SK-N-SH treated with all-trans-retinoic acid at 6 μM for 48 hours (cell line): ENCODE measurements around the gene SAAL1.

Experiments
- CREB5 ChIP-seq: fragments of 250-450 bp; sonication (Bioruptor Pico); IDR thresholded peaks from 2 replicates; pipeline ENCODE4 v1.5.1; 2020; ENCODE audit warnings: low read depth, mild to moderate bottlenecking, moderate library complexity
- CSDC2 ChIP-seq: fragments of 250-450 bp; sonication (Bioruptor Pico); IDR thresholded peaks from 2 replicates; pipeline ENCODE4 v1.5.0; 2020; ENCODE audit warnings: mild to moderate bottlenecking, moderate library complexity
- ESRRG ChIP-seq: fragments of 250-450 bp; sonication (Bioruptor Pico); IDR thresholded peaks from 2 replicates; pipeline ENCODE4 v1.6.1; 2021; ENCODE audit warnings: mild to moderate bottlenecking
- OSR1 ChIP-seq: fragments of 250-450 bp; sonication (Bioruptor Pico); IDR thresholded peaks from 2 replicates; pipeline ENCODE4 v1.8.0; 2022; ENCODE audit warnings: moderate library complexity, mild to moderate bottlenecking, inconsistent platforms
- PATZ1 ChIP-seq: fragments of 250-450 bp; sonication (Bioruptor Pico); IDR thresholded peaks from 2 replicates; pipeline ENCODE4 v1.8.0; 2020; ENCODE audit warnings: mild to moderate bottlenecking, moderate library complexity, borderline replicate concordance
- TOX ChIP-seq: fragments of 250-450 bp; sonication (Bioruptor Pico); IDR thresholded peaks from 2 replicates; pipeline ENCODE4 v1.8.0; 2021; ENCODE audit warnings: mild to moderate bottlenecking, moderate library complexity, borderline replicate concordance
- TSHZ2 ChIP-seq: fragments of 250-450 bp; sonication (Bioruptor Pico); IDR thresholded peaks from 2 replicates; pipeline ENCODE4 v1.5.0; 2020; ENCODE audit warnings: mild to moderate bottlenecking, moderate library complexity
- ZC3H10 ChIP-seq: fragments of 250-450 bp; sonication (Bioruptor Pico); IDR thresholded peaks from 2 replicates; pipeline ENCODE4 v1.5.1; 2021; ENCODE audit warnings: mild to moderate bottlenecking, moderate library complexity
- ZFP3 ChIP-seq: fragments of 250-450 bp; sonication (Bioruptor Pico); IDR thresholded peaks from 2 replicates; pipeline ENCODE4 v1.5.0; 2020; ENCODE audit warnings: mild to moderate bottlenecking, moderate library complexity
- ZNF565 ChIP-seq: fragments of 450-650 bp; formaldehyde crosslinking; conservative IDR thresholded peaks from 2 replicates; pipeline ENCODE4 v1.5.0; 2020; ENCODE audit warnings: low read depth, mild to moderate bottlenecking, moderate library complexity
- ZNF70 ChIP-seq: fragments of 450-650 bp; formaldehyde crosslinking; IDR thresholded peaks from 2 replicates; pipeline ENCODE4 v1.5.0; 2020; ENCODE audit warnings: mild to moderate bottlenecking, moderate library complexity

GRCh38 chr11:18140145-18140544 lies 34.3 kb upstream of the SAAL1 start:
- TF ChIP-seq OSR1 (CRISPR knock-in tag) (no peak), TOX (CRISPR knock-in tag) (no peak), CREB5 (CRISPR knock-in tag) (no peak), ZC3H10 (CRISPR knock-in tag) (no peak), PATZ1 (CRISPR knock-in tag) (no peak), ESRRG (CRISPR knock-in tag) (no peak), ZNF70 (CRISPR knock-in tag) (no peak), TSHZ2 (CRISPR knock-in tag) (no peak), ZFP3 (CRISPR knock-in tag) (no peak), ZNF565 (CRISPR knock-in tag) (no peak), CSDC2 (CRISPR knock-in tag) (no peak)
